CD4-positive, alpha-beta T cell (primary cell): Measurements from ENCODE around the gene LRP1B. TPM values are rescaled to one million over a fixed set of nuclear protein-coding genes. Genes with fewer than 3 reads are reported as not detected.

Experiments used
- ATAC-seq: fragments of 200-7000 bp; cut with Tn5 transposase; one replicate; pipeline ENCODE4 v1.10.0; 2022; ENCODE audit warnings: mild to moderate bottlenecking; ENCODE audit not compliant: poor library complexity
- CTCF ChIA-PET: fragments of 350-600 bp; sonication (Branson Sonifier 250); formaldehyde crosslinking; loops from one replicate; lab custom pipeline; 2021; ENCODE audit warnings: antibody characterized with exemption, inconsistent platforms; lab: Charles Lee
- POLR2A ChIA-PET: fragments of 350-600 bp; sonication (Branson Sonifier 250); formaldehyde crosslinking; loops from one replicate; lab custom pipeline; 2021; ENCODE audit warnings: antibody characterized with exemption, inconsistent platforms; lab: Charles Lee
- DNase-seq, 14 experiments: peaks; one replicate each; pipeline ENCODE4 v3.0.0-alpha.2; 2013 to 2020; ENCODE audit warnings: mixed read lengths in 2 of 14
- H3K27ac ChIP-seq, 2 donors: one replicate each; pipeline versions ENCODE4 v1.5.1 to v1.7.0; 2013; ENCODE audit warnings: low read length in 2 of 2, low read depth in 1 of 2, mild to moderate bottlenecking in 1 of 2
- H3K27me3 ChIP-seq, 2 experiments: 1 replicate in 1 of 2; 2 replicates in 1 of 2; pipeline versions ENCODE4 v1.6.1 to v1.7.0; 2013; ENCODE audit warnings: low read length in 2 of 2, control low read depth in 1 of 2, mild to moderate bottlenecking in 1 of 2, moderate library complexity in 1 of 2; ENCODE audit not compliant: insufficient read depth in 2 of 2, control insufficient read depth in 1 of 2
- H3K36me3 ChIP-seq: one replicate; pipeline ENCODE4 v1.6.1; 2013; ENCODE audit warnings: low read length, control low read depth; ENCODE audit not compliant: insufficient read depth
- H3K4me1 ChIP-seq: one replicate; pipeline ENCODE4 v1.6.1; 2013; ENCODE audit warnings: low read length, control low read depth; ENCODE audit not compliant: insufficient read depth
- H3K4me3 ChIP-seq: one replicate; pipeline ENCODE4 v1.5.1; 2013; ENCODE audit warnings: mild to moderate bottlenecking, low read length, moderate library complexity
- H3K9me3 ChIP-seq, 2 experiments: 1 replicate in 1 of 2; 2 replicates in 1 of 2; pipeline versions ENCODE4 v1.6.1 to v1.7.0; 2013; ENCODE audit warnings: low read length in 2 of 2, mild to moderate bottlenecking in 2 of 2, control low read depth in 1 of 2, moderate library complexity in 1 of 2; ENCODE audit not compliant: control insufficient read depth in 1 of 2, insufficient read depth in 1 of 2
- H3K27ac Mint-ChIP-seq: one replicate; pipeline ENCODE4 v1.8.0; 2020; ENCODE audit warnings: mixed read lengths
- H3K27me3 Mint-ChIP-seq: one replicate; pipeline ENCODE4 v1.8.0; 2021; ENCODE audit warnings: mixed read lengths
- H3K36me3 Mint-ChIP-seq: one replicate; pipeline ENCODE4 v1.8.0; 2021; ENCODE audit warnings: low read depth, mixed read lengths
- H3K4me1 Mint-ChIP-seq: one replicate; pipeline ENCODE4 v1.8.0; 2021; ENCODE audit warnings: low read depth, mixed read lengths
- H3K4me3 Mint-ChIP-seq: one replicate; pipeline ENCODE4 v1.8.0; 2020; ENCODE audit warnings: mild to moderate bottlenecking, mixed read lengths
- H3K9me3 Mint-ChIP-seq: one replicate; pipeline ENCODE4 v1.8.0; 2020; ENCODE audit warnings: mixed read lengths
- CTCF ChIP-seq: fragments of 200-600 bp; IDR thresholded peaks from one replicate; pipeline ENCODE4 v1.8.0; 2022; ENCODE audit warnings: antibody characterized with exemption, mild to moderate bottlenecking
- intact Hi-C, 2 experiments: fragments of 100-400 bp; cut with DNase I in 1 of 2; cut with micrococcal nuclease in 1 of 2; formaldehyde crosslinking; loops; one replicate each; pipeline versions ENCODE4 v1.15.1 to v1.9.0; 2023 to 2025; cut with DNase I, micrococcal nuclease
- total RNA-seq, 174 experiments: library from RNA in 2 of 174; stranded (reverse) in 2 of 174; gene quantifications; one replicate each; pipeline ENCODE4 v1.2.3 and lab custom pipeline; 2021 to 2026

The LRP1B gene
- total RNA-seq, 2 experiments from 2014 or later, result not detected

GRCh38 chr2:142048581-142048980 lies 82.2 kb downstream of the LRP1B start:
- ATAC-seq (no peak), DNase-seq (no peak)
- ChIA-PET POLR2A (no interaction called here), CTCF (no interaction called here)
- no peak overlapping the region for H3K4me3 Mint-ChIP-seq
- Histone ChIP-seq H3K27ac (no peak overlapping the region), H3K9me3 (no peaks in the 10 kb centered on the region), H3K27me3 (no peaks in the 10 kb centered on the region), H3K4me3 (no peak overlapping the region), H3K4me1 (no peaks in the 10 kb centered on the region), H3K36me3 (no peaks in the 10 kb centered on the region)
- no peak for TF ChIP-seq CTCF
- H3K36me3 Mint-ChIP-seq, result no peaks in the 10 kb centered on the region
- peaks cover 8% of the 10 kb centered on the region for H3K9me3 Mint-ChIP-seq
- no peaks in the 10 kb centered on the region for H3K4me1 Mint-ChIP-seq
- H3K27ac Mint-ChIP-seq, result no peak overlapping the region
- no peaks in the 10 kb centered on the region for H3K27me3 Mint-ChIP-seq
- intact Hi-C loops, result no loop called here

DNA sequence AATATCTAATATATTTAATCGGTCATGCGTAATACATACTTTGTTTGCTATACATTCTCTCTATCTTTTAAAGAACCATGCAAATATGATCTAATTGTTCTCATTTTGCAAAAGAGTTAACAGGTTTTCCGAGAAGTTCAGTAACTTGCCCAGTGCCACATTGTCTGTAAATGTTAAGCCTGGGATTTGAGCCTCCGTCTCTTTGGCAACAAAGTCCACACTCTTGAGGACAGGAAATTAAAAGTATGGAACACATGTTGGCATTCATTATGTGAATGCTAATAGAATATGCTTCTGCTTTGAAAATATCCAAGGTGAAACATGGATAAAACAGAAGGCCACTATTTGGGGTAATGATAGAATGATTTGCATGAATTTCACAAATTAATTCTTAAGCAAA lies 85.2 kb downstream of the LRP1B start:
- no peak overlapping the region for H3K4me3 ChIP-seq
- ATAC-seq (no peak), DNase-seq (no peak)
- no peaks in the 10 kb centered on the region for H3K36me3 Mint-ChIP-seq
- no peak overlapping the region for H3K27ac Mint-ChIP-seq
- peaks cover 6% of the 10 kb centered on the region for H3K9me3 Mint-ChIP-seq
- H3K4me1 ChIP-seq, result no peaks in the 10 kb centered on the region
- no peaks in the 10 kb centered on the region for H3K27me3 Mint-ChIP-seq
- intact Hi-C loops, result no loop called here
- no peak overlapping the region for H3K4me3 Mint-ChIP-seq
- no peaks in the 10 kb centered on the region for H3K36me3 ChIP-seq
- H3K4me1 Mint-ChIP-seq, result no peaks in the 10 kb centered on the region
- no peaks in the 10 kb centered on the region for H3K9me3 ChIP-seq
- POLR2A ChIA-PET, result no interaction called here
- TF ChIP-seq CTCF, result no peak
- CTCF ChIA-PET, result no interaction called here
- H3K27me3 ChIP-seq, result no peaks in the 10 kb centered on the region
- no peak overlapping the region for H3K27ac ChIP-seq

- no peaks in the 10 kb centered on the region for H3K27me3 ChIP-seq
- ChIA-PET CTCF (no interaction called here), POLR2A (no interaction called here)
- H3K9me3 ChIP-seq, result no peaks in the 10 kb centered on the region
- no peaks in the 10 kb centered on the region for H3K4me1 ChIP-seq
- Mint-ChIP-seq H3K36me3 (no peaks in the 10 kb centered on the region), H3K9me3 (peaks cover 5% of the 10 kb centered on the region), H3K4me1 (no peaks in the 10 kb centered on the region), H3K27me3 (no peaks in the 10 kb centered on the region), H3K4me3 (no peak overlapping the region), H3K27ac (no peak overlapping the region)
- TF ChIP-seq CTCF, result no peak
- intact Hi-C loops, result no loop called here
- ATAC-seq (no peak), DNase-seq (no peak)
- no peaks in the 10 kb centered on the region for H3K36me3 ChIP-seq
- H3K27ac ChIP-seq, result no peak overlapping the region
- no peak overlapping the region for H3K4me3 ChIP-seq
Measured at GRCh38 chr2:142044197-142044596, 86.6 kb downstream of the LRP1B start.
